Psoas muscle (tissue), 8 donors: Measurements from ENCODE around the gene PPP4R4. TPM values are rescaled to one million over a fixed set of nuclear protein-coding genes. Genes with fewer than 3 reads are reported as not detected.

ENCODE experiments used
- ATAC-seq, 4 donors: fragments of 200-7000 bp; cut with Tn5 transposase; one replicate each; pipeline ENCODE4 v1.9.1; 2020; ENCODE audit warnings: moderate library complexity in 3 of 4, mild to moderate bottlenecking in 2 of 4
- DNase-seq, 2 donors: peaks; one replicate each; pipeline ENCODE4 v3.0.0-alpha.2; 2020
- H3K27ac ChIP-seq: fragments of 200-600 bp; one replicate; pipeline ENCODE4 v1.8.0; 2022
- H3K27me3 ChIP-seq, 3 donors: fragments of 200-600 bp in 1 of 3; one replicate each; pipeline versions ENCODE4 v1.6.1 to v1.8.0; 2013 to 2022; ENCODE audit warnings: low read length in 2 of 3, mild to moderate bottlenecking in 2 of 3, moderate library complexity in 1 of 3; ENCODE audit not compliant: insufficient read depth in 3 of 3
- H3K36me3 ChIP-seq, 2 donors: fragments of 200-600 bp in 1 of 2; one replicate each; pipeline versions ENCODE4 v1.6.1 to v1.8.0; 2013 to 2022; ENCODE audit warnings: low read depth in 1 of 2, mild to moderate bottlenecking in 1 of 2, moderate library complexity in 1 of 2; ENCODE audit not compliant: insufficient read depth in 1 of 2
- H3K4me1 ChIP-seq: fragments of 200-600 bp; one replicate; pipeline ENCODE4 v1.8.0; 2022
- H3K4me3 ChIP-seq: fragments of 200-600 bp; one replicate; pipeline ENCODE4 v1.8.0; 2022; ENCODE audit warnings: mild to moderate bottlenecking
- H3K9me3 ChIP-seq: fragments of 200-600 bp; one replicate; pipeline ENCODE4 v1.8.0; 2022
- CTCF ChIP-seq: fragments of 200-600 bp; IDR thresholded peaks from one replicate; pipeline ENCODE4 v1.8.0; 2022; ENCODE audit warnings: antibody characterized with exemption
- WGBS, 3 donors: extraction: QIAGEN DNeasy Blood & Tissue Kit; methylation state at CpG; one replicate each; pipeline versions ENCODE4 v1.1.6 to v1.1.7; 2013; 5-methylcytosine and 5-hydroxymethylcytosine counted together
- intact Hi-C, 2 donors: fragments of 100-400 bp; cut with DNase I; formaldehyde crosslinking; loops; one replicate each; pipeline versions ENCODE4 v1.11.0 to v1.14.2; 2022
- polyA plus RNA-seq, 3 donors: library from polyadenylated mRNA; stranded (reverse); fragments of 200-250 nt; gene quantifications; one replicate each; pipeline ENCODE4 v1.2.3, GENCODE V29; 2013
- total RNA-seq, 4 donors: library from RNA; stranded (reverse); fragmentation: NEBNext Ultra II Directional in 2 of 4; extraction: Animal tissue kit (Norgen Biotek cat#: 25700) in 2 of 4; gene quantifications; one replicate each; pipeline versions ENCODE4 v1.2.1 to v1.2.4, GENCODE V29; 2021 to 2023
- donor health status: healthy with polysubstance abuse.
- donor health status: DM: no; HTN: no; CAD: no; lungs with moderate emphysema.
- donor health status: Bipolar disorder and iron deficiency.
- donor health status: healthy.
- donor health status: DM: yes; HTN: yes; CAD: no.
- donor health status: DM: no; HTN: no; CAD: no.
- donor health status: DM: no; HTN: no; CAD: no.
- donor health status: DM: yes; HTN: yes; CAD: no.

The PPP4R4 gene
- total and polyA plus RNA-seq, 7 donors = 0.01 to 0.73 (median 0.19) TPM; not detected in 1

GRCh38 chr14:94138251-94138650, 35.9 kb upstream of the PPP4R4 start:
- DNase-seq = no peak
- ATAC-seq = no peak
- intact Hi-C loops = loop anchor here (5.0 to 10.0 kb wide), 4 partner anchors 39 to 347 kb away; partner anchors contain the start of genes DDX24 (in 1 of the 2) and IFI27L1 (in 1 of the 2)
- Histone ChIP-seq H3K4me3 (no peak overlapping the region), H3K36me3 (no peaks in the 10 kb centered on the region), H3K4me1 (no peaks in the 10 kb centered on the region), H3K27ac (no peak overlapping the region), H3K27me3 (no peaks in the 10 kb centered on the region), H3K9me3 (no peaks in the 10 kb centered on the region)
- WGBS, 3 donors = 87 to 91% (median 88%) methylated on average over 9 of the region's 9 CpGs
- no peak for TF ChIP-seq CTCF

GRCh38 chr14:94139006-94139405, 35.1 kb upstream of the PPP4R4 start:
- no peak for TF ChIP-seq CTCF
- Histone ChIP-seq H3K4me3 (no peak overlapping the region), H3K4me1 (no peaks in the 10 kb centered on the region), H3K36me3 (no peaks in the 10 kb centered on the region), H3K9me3 (no peaks in the 10 kb centered on the region), H3K27ac (no peak overlapping the region), H3K27me3 (no peaks in the 10 kb centered on the region)
- ATAC-seq (no peak), DNase-seq (no peak)
- intact Hi-C loops = loop anchor here (5.0 to 10.0 kb wide), 4 partner anchors 38 to 346 kb away; partner anchors contain the start of genes DDX24 (in 1 of the 2) and IFI27L1 (in 1 of the 2)
- 77 to 90% (median 85%) methylated on average over 5 of the region's 5 CpGs for WGBS, 3 donors

GRCh38 chr14:94139421-94139820, 34.7 kb upstream of the PPP4R4 start:
- no peaks in the 10 kb centered on the region for H3K36me3 ChIP-seq
- H3K4me1 ChIP-seq = no peaks in the 10 kb centered on the region
- no peak for TF ChIP-seq CTCF
- no peaks in the 10 kb centered on the region for H3K9me3 ChIP-seq
- H3K27me3 ChIP-seq = no peaks in the 10 kb centered on the region
- no peak overlapping the region for H3K27ac ChIP-seq
- no peak for ATAC-seq
- no peak for DNase-seq
- intact Hi-C loops = loop anchor here (5.0 to 10.0 kb wide), 4 partner anchors 38 to 345 kb away; partner anchors contain the start of genes DDX24 (in 1 of the 2) and IFI27L1 (in 1 of the 2)
- 86 to 92% (median 87%) methylated on average over 5 of the region's 5 CpGs for WGBS, 3 donors
- H3K4me3 ChIP-seq = no peak overlapping the region

GRCh38 chr14:94142247-94142646, 31.9 kb upstream of the PPP4R4 start:
- intact Hi-C loops = loop anchor here in 1 of 2 donors (10.0 kb wide), 1 partner anchor 207 kb away; no protein-coding TSS in a partner anchor
- 70 to 72% (median 71%) methylated on average over 3 of the region's 3 CpGs for WGBS, 3 donors
- no peak overlapping the region for H3K4me3 ChIP-seq
- ATAC-seq (no peak), DNase-seq (no peak)
- no peak overlapping the region for H3K27ac ChIP-seq
- H3K9me3 ChIP-seq = no peaks in the 10 kb centered on the region
- no peak for TF ChIP-seq CTCF
- no peaks in the 10 kb centered on the region for H3K36me3 ChIP-seq
- no peaks in the 10 kb centered on the region for H3K27me3 ChIP-seq
- H3K4me1 ChIP-seq = no peaks in the 10 kb centered on the region

GRCh38 chr14:94142836-94143235, 31.3 kb upstream of the PPP4R4 start:
- H3K27ac ChIP-seq = no peak overlapping the region
- H3K9me3 ChIP-seq = no peaks in the 10 kb centered on the region
- TF ChIP-seq CTCF = no peak
- H3K27me3 ChIP-seq = no peaks in the 10 kb centered on the region
- DNase-seq (no peak), ATAC-seq (no peak)
- intact Hi-C loops = loop anchor here in 1 of 2 donors (10.0 kb wide), 1 partner anchor 208 kb away; no protein-coding TSS in a partner anchor
- no peaks in the 10 kb centered on the region for H3K4me1 ChIP-seq
- no peak overlapping the region for H3K4me3 ChIP-seq
- WGBS, 3 donors = 88 to 95% (median 91%) methylated on average over 1 of the region's 1 CpG
- no peaks in the 10 kb centered on the region for H3K36me3 ChIP-seq
